SK-N-SH (cell line): ENCODE results near the gene YTHDC2. TPM values are rescaled to one million over a fixed set of nuclear protein-coding genes. Genes with fewer than 3 reads are reported as not detected.

ENCODE experiments used
- CTCF ChIA-PET: fragments of 300-600, 350-600 bp; formaldehyde crosslinking; extraction: SDS; loops from one replicate; lab custom pipeline; 2021; lab: Yijun Ruan, JAX
- POLR2A ChIA-PET: fragments of 350-600 bp; sonication (Branson Sonifier 250); formaldehyde crosslinking; extraction: SDS; loops from one replicate; lab custom pipeline; 2020; ENCODE audit warnings: antibody characterized with exemption, inconsistent platforms; lab: Yijun Ruan, JAX
- DNase-seq: peaks from one replicate; pipeline ENCODE4 v3.0.0; 2012
- H2AFZ ChIP-seq: fragments of 200-600 bp; sonication (generic); 2 replicates; pipeline ENCODE4 v1.8.1; 2016; ENCODE audit warnings: antibody characterized with exemption, mild to moderate bottlenecking, low read depth
- H3F3A ChIP-seq: fragments of 200-600 bp; sonication (generic); replicated peaks from 2 replicates; pipeline ENCODE3; 2016; ENCODE audit warnings: antibody characterized with exemption, mild to moderate bottlenecking; ENCODE audit not compliant: insufficient read depth
- H3K27ac ChIP-seq, 2 experiments: fragments of 200-500 bp in 1 of 2; fragments of 200-600 bp in 1 of 2; sonication (Bioruptor generic) in 1 of 2; sonication (generic), shearing (Covaris generic) in 1 of 2; 2 replicates each; pipeline versions ENCODE4 v1.5.1 to v1.6.1; 2014 to 2016; ENCODE audit warnings: low read depth in 2 of 2, inconsistent platforms in 1 of 2, low read length in 1 of 2, mild to moderate bottlenecking in 1 of 2, mixed read lengths in 1 of 2
- H3K27me3 ChIP-seq: fragments of 200-600 bp; sonication (generic), shearing (Covaris generic); 2 replicates; pipeline ENCODE4 v1.6.1; 2016; ENCODE audit warnings: mixed run types; ENCODE audit not compliant: insufficient read depth
- H3K36me3 ChIP-seq, 2 experiments: fragments of 200-500 bp in 1 of 2; fragments of 200-600 bp in 1 of 2; sonication (Bioruptor generic) in 1 of 2; sonication (generic) in 1 of 2; replicated peaks in 1 of 2; 2 replicates each; pipeline versions ENCODE3 to v1.5.1; 2014 to 2016; ENCODE audit warnings: low read length in 1 of 2, mild to moderate bottlenecking in 1 of 2; ENCODE audit not compliant: insufficient read depth in 2 of 2, control insufficient read depth in 1 of 2
- H3K4me1 ChIP-seq, 2 experiments: fragments of 200-500 bp in 1 of 2; fragments of 200-600 bp in 1 of 2; sonication (Bioruptor generic) in 1 of 2; sonication (generic), shearing (Covaris generic) in 1 of 2; 2 replicates each; pipeline versions ENCODE4 v1.5.1 to v1.6.1; 2014 to 2016; ENCODE audit warnings: low read depth in 1 of 2, low read length in 1 of 2, mixed run types in 1 of 2; ENCODE audit not compliant: insufficient read depth in 2 of 2, control insufficient read depth in 1 of 2
- H3K4me2 ChIP-seq: fragments of 200-600 bp; sonication (generic), shearing (Covaris generic); 2 replicates; pipeline ENCODE4 v1.6.1; 2017; ENCODE audit warnings: mixed run types
- H3K4me3 ChIP-seq, 2 experiments: fragments of 200-500 bp in 1 of 2; fragments of 200-600 bp in 1 of 2; sonication (Bioruptor generic) in 1 of 2; sonication (generic), shearing (Covaris generic) in 1 of 2; 2 replicates each; pipeline versions ENCODE4 v1.5.1 to v1.8.1; 2014 to 2016; ENCODE audit warnings: low read depth in 2 of 2, inconsistent platforms in 1 of 2, low read length in 1 of 2, mild to moderate bottlenecking in 1 of 2, mixed read lengths in 1 of 2, moderate library complexity in 1 of 2
- H3K79me2 ChIP-seq: fragments of 200-600 bp; sonication (generic); 2 replicates; pipeline ENCODE4 v1.8.1; 2017; ENCODE audit warnings: mild to moderate bottlenecking; ENCODE audit not compliant: insufficient read depth
- H3K9ac ChIP-seq: fragments of 200-600 bp; sonication (generic); 2 replicates; pipeline ENCODE4 v1.6.1; 2017; ENCODE audit warnings: mixed run types
- H3K9me2 ChIP-seq: fragments of 200-600 bp; sonication (generic); 2 replicates; pipeline ENCODE4 v1.6.1; 2017; ENCODE audit warnings: mixed run types
- H3K9me3 ChIP-seq: fragments of 200-600 bp; sonication (generic); 2 replicates; pipeline ENCODE4 v1.6.1; 2017; ENCODE audit warnings: mixed run types, mild to moderate bottlenecking, moderate library complexity
- H4K20me1 ChIP-seq: fragments of 200-600 bp; sonication (generic); 2 replicates; pipeline ENCODE4 v1.6.1; 2017; ENCODE audit warnings: mild to moderate bottlenecking, mixed run types; ENCODE audit not compliant: insufficient read depth
- ELF1 ChIP-seq: IDR thresholded peaks from 2 replicates; pipeline ENCODE4 v1.4.0; 2012
- EZH2phosphoT487 ChIP-seq: fragments of 200-600 bp; sonication (generic); IDR thresholded peaks from 2 replicates; pipeline ENCODE4 v1.6.1; 2017; ENCODE audit warnings: low read depth, mixed run types, mild to moderate bottlenecking, antibody characterized with exemption, moderate library complexity, borderline replicate concordance
- FOSL2 ChIP-seq: IDR thresholded peaks from 2 replicates; pipeline ENCODE4 v1.4.0; 2012; ENCODE audit warnings: low read depth, mild to moderate bottlenecking, moderate library complexity, borderline replicate concordance
- FOXJ3 ChIP-seq: sonication (generic); formaldehyde crosslinking; IDR thresholded peaks from 2 replicates; pipeline ENCODE4 v1.5.1; 2020; ENCODE audit warnings: mild to moderate bottlenecking, missing genetic modification reagents
- IRF3 ChIP-seq: fragments of 150-350 bp; IDR thresholded peaks from 2 replicates; pipeline ENCODE4 v1.6.1; 2016; ENCODE audit warnings: mild to moderate bottlenecking, low read depth, low read length
- JUND ChIP-seq: IDR thresholded peaks from 2 replicates; pipeline ENCODE4 v1.4.0; 2012
- NFIC ChIP-seq: IDR thresholded peaks from 2 replicates; pipeline ENCODE4 v1.4.0; 2012; ENCODE audit warnings: borderline replicate concordance
- POLR2AphosphoS5 ChIP-seq: IDR thresholded peaks from 2 replicates; pipeline ENCODE4 v1.6.1; 2012; ENCODE audit warnings: low read depth, low read length
- RAD21 ChIP-seq: IDR thresholded peaks from 2 replicates; pipeline ENCODE4 v1.6.1; 2012; ENCODE audit warnings: mild to moderate bottlenecking, low read length
- RFX5 ChIP-seq: IDR thresholded peaks from 2 replicates; pipeline ENCODE4 v1.6.1; 2012; ENCODE audit warnings: mild to moderate bottlenecking, improper control_type of control experiment, low read length
- RXRA ChIP-seq: IDR thresholded peaks from 2 replicates; pipeline ENCODE4 v1.4.0; 2012; ENCODE audit warnings: low read depth, mild to moderate bottlenecking, borderline replicate concordance
- SMC3 ChIP-seq: IDR thresholded peaks from 2 replicates; pipeline ENCODE4 v1.6.1; 2012; ENCODE audit warnings: low read depth, low read length, improper control_type of control experiment
- TAF1 ChIP-seq: IDR thresholded peaks from 2 replicates; pipeline ENCODE4 v1.6.1; 2012; ENCODE audit warnings: low read depth, mild to moderate bottlenecking, low read length, moderate library complexity, borderline replicate concordance
- TCF12 ChIP-seq: IDR thresholded peaks from 2 replicates; pipeline ENCODE4 v1.4.0; 2012
- TEAD4 ChIP-seq: IDR thresholded peaks from 2 replicates; pipeline ENCODE4 v1.4.0; 2012; ENCODE audit warnings: mild to moderate bottlenecking, borderline replicate concordance; ENCODE audit not compliant: insufficient read depth
- YY1 ChIP-seq: IDR thresholded peaks from 2 replicates; pipeline ENCODE4 v1.4.0; 2012; ENCODE audit warnings: low read depth, mild to moderate bottlenecking
- WGBS: methylation state at CpG from one replicate; pipeline ENCODE4 v1.1.6; 2017; ENCODE audit warnings: low lambda C conversion rate; 5-methylcytosine and 5-hydroxymethylcytosine counted together
- polyA plus RNA-seq, 3 experiments: library from polyadenylated mRNA; depleted of rRNA; stranded (reverse); fragments of >200 nt; gene quantifications; 2 replicates each; pipeline ENCODE4 v1.2.3, GENCODE V29; 2012
- TF ChIP-seq, protein P1 (sequence below): fragments of 200-600 bp; sonication (generic); IDR thresholded peaks from 2 replicates; pipeline ENCODE4 v1.6.1; 2017; ENCODE audit warnings: antibody characterized with exemption, mild to moderate bottlenecking, moderate library complexity
- TF ChIP-seq, protein P2 (sequence below): IDR thresholded peaks from 2 replicates; pipeline ENCODE4 v1.6.1; 2012; ENCODE audit warnings: mild to moderate bottlenecking, low read depth, low read length, moderate library complexity
- TF ChIP-seq, protein P3 (sequence below): fragments of 150-350 bp; IDR thresholded peaks from 2 replicates; pipeline ENCODE4 v1.6.1; 2017; ENCODE audit warnings: antibody characterized with exemption, low read length, low read depth, borderline replicate concordance

The YTHDC2 gene
- polyA plus RNA-seq, 1 of the 3 experiments (the other 2 are of a cell fraction) = 3.5 TPM

GRCh38 chr5:113612060-113612496 lies 98.6 kb downstream of the YTHDC2 start:
- no peaks in the 10 kb centered on the region for H3K27me3 ChIP-seq

More at GRCh38 chr5:113612060-113612496, 98.6 kb downstream of the YTHDC2 start:
- Histone ChIP-seq H3K9me2 (no peaks in the 10 kb centered on the region), H3K79me2 (no peaks in the 10 kb centered on the region), H4K20me1 (no peaks in the 10 kb centered on the region), H2AFZ (0 out of 2 replicates have a peak overlapping the region, but pooled peaks have one; percentile 23), H3K9ac (no peak overlapping the region), H3F3A (no peaks in the 10 kb centered on the region), H3K4me3 (no peak overlapping the region; a peak in 1 of 4 replicates), H3K4me1 (peaks cover 0 to 2% of the 10 kb centered on the region in 2 experiments; a peak in 1 of 4 replicates)
- POLR2A ChIA-PET = no interaction called here
- peak; percentile 53 for DNase-seq
- WGBS = 0% methylated on average over 4 of the region's 4 CpGs
- TF ChIP-seq, protein P1, sequence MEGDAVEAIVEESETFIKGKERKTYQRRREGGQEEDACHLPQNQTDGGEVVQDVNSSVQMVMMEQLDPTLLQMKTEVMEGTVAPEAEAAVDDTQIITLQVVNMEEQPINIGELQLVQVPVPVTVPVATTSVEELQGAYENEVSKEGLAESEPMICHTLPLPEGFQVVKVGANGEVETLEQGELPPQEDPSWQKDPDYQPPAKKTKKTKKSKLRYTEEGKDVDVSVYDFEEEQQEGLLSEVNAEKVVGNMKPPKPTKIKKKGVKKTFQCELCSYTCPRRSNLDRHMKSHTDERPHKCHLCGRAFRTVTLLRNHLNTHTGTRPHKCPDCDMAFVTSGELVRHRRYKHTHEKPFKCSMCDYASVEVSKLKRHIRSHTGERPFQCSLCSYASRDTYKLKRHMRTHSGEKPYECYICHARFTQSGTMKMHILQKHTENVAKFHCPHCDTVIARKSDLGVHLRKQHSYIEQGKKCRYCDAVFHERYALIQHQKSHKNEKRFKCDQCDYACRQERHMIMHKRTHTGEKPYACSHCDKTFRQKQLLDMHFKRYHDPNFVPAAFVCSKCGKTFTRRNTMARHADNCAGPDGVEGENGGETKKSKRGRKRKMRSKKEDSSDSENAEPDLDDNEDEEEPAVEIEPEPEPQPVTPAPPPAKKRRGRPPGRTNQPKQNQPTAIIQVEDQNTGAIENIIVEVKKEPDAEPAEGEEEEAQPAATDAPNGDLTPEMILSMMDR = peak; percentile 70
- peak; percentile 83 for TF ChIP-seq RAD21
- TF ChIP-seq, protein P2, sequence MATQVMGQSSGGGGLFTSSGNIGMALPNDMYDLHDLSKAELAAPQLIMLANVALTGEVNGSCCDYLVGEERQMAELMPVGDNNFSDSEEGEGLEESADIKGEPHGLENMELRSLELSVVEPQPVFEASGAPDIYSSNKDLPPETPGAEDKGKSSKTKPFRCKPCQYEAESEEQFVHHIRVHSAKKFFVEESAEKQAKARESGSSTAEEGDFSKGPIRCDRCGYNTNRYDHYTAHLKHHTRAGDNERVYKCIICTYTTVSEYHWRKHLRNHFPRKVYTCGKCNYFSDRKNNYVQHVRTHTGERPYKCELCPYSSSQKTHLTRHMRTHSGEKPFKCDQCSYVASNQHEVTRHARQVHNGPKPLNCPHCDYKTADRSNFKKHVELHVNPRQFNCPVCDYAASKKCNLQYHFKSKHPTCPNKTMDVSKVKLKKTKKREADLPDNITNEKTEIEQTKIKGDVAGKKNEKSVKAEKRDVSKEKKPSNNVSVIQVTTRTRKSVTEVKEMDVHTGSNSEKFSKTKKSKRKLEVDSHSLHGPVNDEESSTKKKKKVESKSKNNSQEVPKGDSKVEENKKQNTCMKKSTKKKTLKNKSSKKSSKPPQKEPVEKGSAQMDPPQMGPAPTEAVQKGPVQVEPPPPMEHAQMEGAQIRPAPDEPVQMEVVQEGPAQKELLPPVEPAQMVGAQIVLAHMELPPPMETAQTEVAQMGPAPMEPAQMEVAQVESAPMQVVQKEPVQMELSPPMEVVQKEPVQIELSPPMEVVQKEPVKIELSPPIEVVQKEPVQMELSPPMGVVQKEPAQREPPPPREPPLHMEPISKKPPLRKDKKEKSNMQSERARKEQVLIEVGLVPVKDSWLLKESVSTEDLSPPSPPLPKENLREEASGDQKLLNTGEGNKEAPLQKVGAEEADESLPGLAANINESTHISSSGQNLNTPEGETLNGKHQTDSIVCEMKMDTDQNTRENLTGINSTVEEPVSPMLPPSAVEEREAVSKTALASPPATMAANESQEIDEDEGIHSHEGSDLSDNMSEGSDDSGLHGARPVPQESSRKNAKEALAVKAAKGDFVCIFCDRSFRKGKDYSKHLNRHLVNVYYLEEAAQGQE = no peak
- TF ChIP-seq FOSL2 = no peak
- no peak for TF ChIP-seq EZH2phosphoT487
- TF ChIP-seq YY1 = no peak
- TF ChIP-seq TCF12 = no peak
- TF ChIP-seq TAF1 = no peak
- TF ChIP-seq JUND = no peak
- no peak for TF ChIP-seq POLR2AphosphoS5
- no peak for TF ChIP-seq NFIC
- TF ChIP-seq IRF3 = no peak
- TF ChIP-seq FOXJ3 (CRISPR knock-in tag) = no peak
- TF ChIP-seq RXRA = no peak
- TF ChIP-seq ELF1 = no peak
- TF ChIP-seq SMC3 = peak; percentile 33
- TF ChIP-seq, protein P3, sequence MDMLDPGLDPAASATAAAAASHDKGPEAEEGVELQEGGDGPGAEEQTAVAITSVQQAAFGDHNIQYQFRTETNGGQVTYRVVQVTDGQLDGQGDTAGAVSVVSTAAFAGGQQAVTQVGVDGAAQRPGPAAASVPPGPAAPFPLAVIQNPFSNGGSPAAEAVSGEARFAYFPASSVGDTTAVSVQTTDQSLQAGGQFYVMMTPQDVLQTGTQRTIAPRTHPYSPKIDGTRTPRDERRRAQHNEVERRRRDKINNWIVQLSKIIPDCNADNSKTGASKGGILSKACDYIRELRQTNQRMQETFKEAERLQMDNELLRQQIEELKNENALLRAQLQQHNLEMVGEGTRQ = no peak
- TF ChIP-seq RFX5 = no peak
- TF ChIP-seq TEAD4 = no peak
- TF ChIP-seq, all 33 proteins: peak for 3
- CTCF ChIA-PET = interaction anchor here (0.6 to 5.2 kb wide), 43 partner anchors 9 to 1486 kb away, joined by 3 to 68 read pairs (median 4); partner anchors contain the start of gene YTHDC2
- H3K4me2 ChIP-seq = peak overlapping the region; percentile 46; the same call in 1 of the 2 replicates
- no peak overlapping the region for H3K27ac ChIP-seq
- no peaks in the 10 kb centered on the region for H3K9me3 ChIP-seq
- H3K36me3 ChIP-seq = no peaks in the 10 kb centered on the region
